ENCODE measurements around the gene LUZP2. TPM values are rescaled to one million over a fixed set of nuclear protein-coding genes. Genes with fewer than 3 reads are reported as not detected.

Gene LUZP2
- polyA plus RNA-seq, 1 donor (not counting 4 experiments of a cell fraction or from before 2014, with no cell fraction given): 0.08 TPM

DNA sequence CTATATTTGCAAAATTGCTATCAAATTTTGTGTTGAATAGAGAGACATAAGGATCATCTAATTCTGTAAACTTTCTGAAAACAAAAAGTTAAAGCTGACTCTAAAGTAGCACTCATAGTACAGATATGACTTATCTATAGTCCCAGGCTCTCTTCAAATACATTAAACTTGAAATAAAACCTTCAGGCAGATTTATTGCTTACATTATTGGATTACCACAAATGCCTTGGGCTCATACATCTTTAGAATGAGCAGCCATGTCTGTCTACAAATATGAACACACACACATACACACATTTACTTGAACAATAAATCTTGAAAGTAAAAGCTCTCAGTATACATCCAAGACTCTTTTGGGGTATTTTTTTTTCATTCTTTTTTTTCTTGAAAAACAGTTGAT, 207.9 kb downstream of the LUZP2 start:
- Histone ChIP-seq H3K27ac (ENCODE audit: control insufficient read depth, insufficient read depth, low read length) (no peak overlapping the region), H3K36me3 (ENCODE audit: control insufficient read depth in 2 of 2, extremely low read depth in 1 of 2, insufficient read depth in 2 of 2, low read length in 2 of 2) (no peaks in the 10 kb centered on the region), H3K4me3 (ENCODE audit: control insufficient read depth in 2 of 3, extremely low read depth in 1 of 3, insufficient read depth in 2 of 3, low read depth in 1 of 3, low read length in 3 of 3) (no peak overlapping the region), H4K20me1 (ENCODE audit: control insufficient read depth, extremely low read depth, insufficient read depth, low read length) (no peaks in the 10 kb centered on the region), H3K9me3 (ENCODE audit: control insufficient read depth, low read depth, low read length) (no peaks in the 10 kb centered on the region), H3K9ac (ENCODE audit: control insufficient read depth, extremely low read depth, insufficient read depth, low read length) (no peak overlapping the region), H2AFZ (ENCODE audit: control insufficient read depth, low read length) (no peak overlapping the region), H3K27me3 (ENCODE audit: control insufficient read depth, extremely low read depth, insufficient read depth, low read length) (no peaks in the 10 kb centered on the region), H3K4me1 (ENCODE audit: control insufficient read depth, extremely low read depth, insufficient read depth, low read length) (no peaks in the 10 kb centered on the region), H3K4me2 (ENCODE audit: control insufficient read depth, extremely low read depth, insufficient read depth, low read depth, low read length) (no peak overlapping the region), H3K79me2 (ENCODE audit: control insufficient read depth, insufficient read depth, low read length) (no peaks in the 10 kb centered on the region), H3K9me1 (ENCODE audit: control insufficient read depth, extremely low read depth, insufficient read depth, low read length) (no peaks in the 10 kb centered on the region)
- DNase-seq (ENCODE audit: low read depth, low spot score) (no peak), FAIRE-seq (no peak)
- dilution Hi-C loops (cut with MboI; ENCODE audit: extremely low pct_ligation_motif_present, low sequenced_read_pairs): no loop called here
- no peak for TF ChIP-seq EZH2 (IDR thresholded peaks at IDR 0.05; ENCODE audit: low read length)
- TF ChIP-seq, protein P1, sequence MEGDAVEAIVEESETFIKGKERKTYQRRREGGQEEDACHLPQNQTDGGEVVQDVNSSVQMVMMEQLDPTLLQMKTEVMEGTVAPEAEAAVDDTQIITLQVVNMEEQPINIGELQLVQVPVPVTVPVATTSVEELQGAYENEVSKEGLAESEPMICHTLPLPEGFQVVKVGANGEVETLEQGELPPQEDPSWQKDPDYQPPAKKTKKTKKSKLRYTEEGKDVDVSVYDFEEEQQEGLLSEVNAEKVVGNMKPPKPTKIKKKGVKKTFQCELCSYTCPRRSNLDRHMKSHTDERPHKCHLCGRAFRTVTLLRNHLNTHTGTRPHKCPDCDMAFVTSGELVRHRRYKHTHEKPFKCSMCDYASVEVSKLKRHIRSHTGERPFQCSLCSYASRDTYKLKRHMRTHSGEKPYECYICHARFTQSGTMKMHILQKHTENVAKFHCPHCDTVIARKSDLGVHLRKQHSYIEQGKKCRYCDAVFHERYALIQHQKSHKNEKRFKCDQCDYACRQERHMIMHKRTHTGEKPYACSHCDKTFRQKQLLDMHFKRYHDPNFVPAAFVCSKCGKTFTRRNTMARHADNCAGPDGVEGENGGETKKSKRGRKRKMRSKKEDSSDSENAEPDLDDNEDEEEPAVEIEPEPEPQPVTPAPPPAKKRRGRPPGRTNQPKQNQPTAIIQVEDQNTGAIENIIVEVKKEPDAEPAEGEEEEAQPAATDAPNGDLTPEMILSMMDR (optimal IDR thresholded peaks at IDR 0.05 in 1 of 3, IDR thresholded peaks at IDR 0.05 in 1 of 3, conservative IDR thresholded peaks at IDR 0.05 in 1 of 3; ENCODE audit: extremely low read depth in 1 of 3, insufficient read depth in 2 of 3, low read length in 3 of 3): no peak

DNA sequence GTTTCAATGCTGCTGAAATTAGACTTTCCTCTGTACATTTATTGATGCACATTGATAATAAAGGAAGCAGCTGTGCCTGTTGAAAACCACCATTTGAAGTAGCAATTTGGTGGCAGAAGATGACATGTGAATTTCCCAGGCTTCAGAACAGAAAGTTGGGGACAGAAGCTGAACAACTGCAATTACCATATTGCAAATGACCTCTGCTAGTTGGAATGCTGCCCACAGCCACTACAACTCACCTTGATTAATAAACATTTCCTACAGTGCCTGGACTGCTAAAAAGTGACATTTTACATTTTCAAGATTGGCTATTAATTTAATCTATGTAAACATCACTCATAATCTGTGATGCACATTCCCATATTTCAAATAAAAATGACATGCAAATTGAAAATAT, 208.6 kb downstream of the LUZP2 start:
- dilution Hi-C loops (cut with MboI; ENCODE audit: extremely low pct_ligation_motif_present, low sequenced_read_pairs): no loop called here
- TF ChIP-seq, protein P1 (optimal IDR thresholded peaks at IDR 0.05 in 1 of 3, IDR thresholded peaks at IDR 0.05 in 1 of 3, conservative IDR thresholded peaks at IDR 0.05 in 1 of 3; ENCODE audit: extremely low read depth in 1 of 3, insufficient read depth in 2 of 3, low read length in 3 of 3): no peak
- TF ChIP-seq EZH2 (IDR thresholded peaks at IDR 0.05; ENCODE audit: low read length): no peak
- no peaks in the 10 kb centered on the region for H4K20me1 ChIP-seq (ENCODE audit: control insufficient read depth, extremely low read depth, insufficient read depth, low read length)
- no peak overlapping the region for H3K9ac ChIP-seq (ENCODE audit: control insufficient read depth, extremely low read depth, insufficient read depth, low read length)
- H3K4me2 ChIP-seq (ENCODE audit: control insufficient read depth, extremely low read depth, insufficient read depth, low read depth, low read length): no peak overlapping the region
- H3K4me1 ChIP-seq (ENCODE audit: control insufficient read depth, extremely low read depth, insufficient read depth, low read length): no peaks in the 10 kb centered on the region
- H3K27ac ChIP-seq (ENCODE audit: control insufficient read depth, insufficient read depth, low read length): no peak overlapping the region
- H3K27me3 ChIP-seq (ENCODE audit: control insufficient read depth, extremely low read depth, insufficient read depth, low read length): no peaks in the 10 kb centered on the region
- H3K4me3 ChIP-seq (ENCODE audit: control insufficient read depth in 2 of 3, extremely low read depth in 1 of 3, insufficient read depth in 2 of 3, low read depth in 1 of 3, low read length in 3 of 3): no peak overlapping the region
- H3K36me3 ChIP-seq (ENCODE audit: control insufficient read depth in 2 of 2, extremely low read depth in 1 of 2, insufficient read depth in 2 of 2, low read length in 2 of 2): no peaks in the 10 kb centered on the region
- no peaks in the 10 kb centered on the region for H3K9me3 ChIP-seq (ENCODE audit: control insufficient read depth, low read depth, low read length)
- H2AFZ ChIP-seq (ENCODE audit: control insufficient read depth, low read length): no peak overlapping the region
- DNase-seq (ENCODE audit: low read depth, low spot score) (no peak), FAIRE-seq (no peak)
- H3K79me2 ChIP-seq (ENCODE audit: control insufficient read depth, insufficient read depth, low read length): no peaks in the 10 kb centered on the region
- H3K9me1 ChIP-seq (ENCODE audit: control insufficient read depth, extremely low read depth, insufficient read depth, low read length): no peaks in the 10 kb centered on the region
